ENCODE results near the gene BPIFB1.

DNA sequence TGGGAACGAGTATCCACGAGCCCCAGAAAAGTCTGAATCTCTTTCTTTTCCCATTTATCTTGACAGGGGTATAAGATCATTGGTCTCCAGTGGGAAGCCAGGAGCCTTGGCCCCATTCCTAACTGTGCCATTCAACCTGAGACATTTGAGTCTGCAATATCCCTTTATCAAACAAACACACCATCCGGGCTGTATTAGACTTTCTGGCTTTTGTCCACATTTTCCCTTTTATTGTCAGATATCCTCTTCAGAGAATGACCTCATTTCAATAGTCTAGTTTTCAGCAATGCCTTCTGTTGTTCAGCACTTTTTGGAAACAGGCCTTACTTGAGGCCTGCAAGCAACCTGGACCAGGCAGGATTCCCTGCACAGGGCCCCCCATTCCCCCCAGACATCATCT, 31.5 kb upstream of the BPIFB1 start:
- TF ChIP-seq, protein P1, sequence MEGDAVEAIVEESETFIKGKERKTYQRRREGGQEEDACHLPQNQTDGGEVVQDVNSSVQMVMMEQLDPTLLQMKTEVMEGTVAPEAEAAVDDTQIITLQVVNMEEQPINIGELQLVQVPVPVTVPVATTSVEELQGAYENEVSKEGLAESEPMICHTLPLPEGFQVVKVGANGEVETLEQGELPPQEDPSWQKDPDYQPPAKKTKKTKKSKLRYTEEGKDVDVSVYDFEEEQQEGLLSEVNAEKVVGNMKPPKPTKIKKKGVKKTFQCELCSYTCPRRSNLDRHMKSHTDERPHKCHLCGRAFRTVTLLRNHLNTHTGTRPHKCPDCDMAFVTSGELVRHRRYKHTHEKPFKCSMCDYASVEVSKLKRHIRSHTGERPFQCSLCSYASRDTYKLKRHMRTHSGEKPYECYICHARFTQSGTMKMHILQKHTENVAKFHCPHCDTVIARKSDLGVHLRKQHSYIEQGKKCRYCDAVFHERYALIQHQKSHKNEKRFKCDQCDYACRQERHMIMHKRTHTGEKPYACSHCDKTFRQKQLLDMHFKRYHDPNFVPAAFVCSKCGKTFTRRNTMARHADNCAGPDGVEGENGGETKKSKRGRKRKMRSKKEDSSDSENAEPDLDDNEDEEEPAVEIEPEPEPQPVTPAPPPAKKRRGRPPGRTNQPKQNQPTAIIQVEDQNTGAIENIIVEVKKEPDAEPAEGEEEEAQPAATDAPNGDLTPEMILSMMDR (IDR thresholded peaks at IDR 0.05) = no peak
- TF ChIP-seq EZH2 (IDR thresholded peaks at IDR 0.05) (no peak), EZH2phosphoT487 (IDR thresholded peaks at IDR 0.05) (no peak)

Data from neural progenitor cell (in vitro differentiated cells).